AG08395 (cell line): ENCODE measurements around the gene PARP14.
A peak's percentile ranks its signal among the peaks of the same experiment; 100 is the strongest.
"Not testable (repeated sequence)": the region's sequence is repeated elsewhere in the genome, so short reads cannot be mapped to it uniquely, and the experiment has no call there.

Source experiments
- DNase-seq: peaks from one replicate; pipeline ENCODE4 v3.0.0; 2012; ENCODE audit warnings: mixed read lengths, low spot score

The PARP14 gene

DNA sequence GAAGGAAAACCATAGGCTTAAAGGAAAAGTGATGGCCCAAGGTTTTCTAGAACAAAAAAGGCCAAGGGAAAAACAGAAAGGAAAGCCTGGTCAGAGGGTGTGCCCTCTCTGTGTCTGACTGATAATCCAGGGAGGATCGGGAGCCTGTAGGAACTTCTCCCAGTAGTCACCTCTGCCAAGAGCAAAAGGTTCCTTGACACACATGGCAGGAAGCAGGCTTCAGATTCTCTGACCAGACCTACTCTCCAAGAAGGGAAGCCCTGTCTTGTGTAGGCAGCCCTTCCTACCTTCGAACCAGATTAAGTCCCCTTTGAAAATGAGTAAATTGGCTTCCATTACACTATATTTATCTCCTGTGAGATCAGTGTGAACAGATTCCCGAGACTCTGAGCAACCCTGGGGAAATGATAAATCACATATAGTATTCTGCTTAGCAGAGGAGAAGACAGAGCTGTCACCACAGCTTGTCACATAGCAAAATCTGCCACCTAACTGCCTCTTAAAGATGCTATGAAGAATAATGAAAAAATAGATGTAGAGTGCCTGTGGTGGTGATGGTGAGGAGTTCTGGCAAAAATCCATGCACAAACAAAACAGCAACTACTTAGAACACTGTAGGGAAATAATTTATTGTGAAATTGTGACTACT lies 38.8 kb downstream of the PARP14 start:
- DNase-seq, result no peak

DNA sequence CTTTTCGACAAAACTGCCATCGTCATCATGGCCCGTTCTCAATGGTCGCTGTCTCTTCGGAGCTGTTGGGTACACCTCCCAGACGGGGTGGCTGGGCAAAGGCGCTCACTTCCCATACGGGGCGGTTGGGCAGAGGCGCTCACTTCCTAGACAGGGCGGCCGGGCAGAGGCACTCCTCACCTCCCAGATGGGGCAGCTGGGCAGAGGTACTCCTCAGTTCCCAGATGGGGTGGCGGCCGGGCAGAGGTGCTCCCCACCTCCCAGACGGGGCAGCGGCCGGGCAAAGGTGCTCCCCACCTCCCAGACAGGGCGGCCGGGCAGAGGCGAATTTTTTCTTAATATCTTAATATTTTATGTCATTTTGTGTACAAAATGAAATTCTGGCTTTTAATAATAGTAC lies 44.5 kb downstream of the PARP14 start:
- no peak for DNase-seq

- DNase-seq, result no peak
These were observed 46.7 kb downstream of the PARP14 start for GRCh38 chr3:122727294-122727693.

DNA sequence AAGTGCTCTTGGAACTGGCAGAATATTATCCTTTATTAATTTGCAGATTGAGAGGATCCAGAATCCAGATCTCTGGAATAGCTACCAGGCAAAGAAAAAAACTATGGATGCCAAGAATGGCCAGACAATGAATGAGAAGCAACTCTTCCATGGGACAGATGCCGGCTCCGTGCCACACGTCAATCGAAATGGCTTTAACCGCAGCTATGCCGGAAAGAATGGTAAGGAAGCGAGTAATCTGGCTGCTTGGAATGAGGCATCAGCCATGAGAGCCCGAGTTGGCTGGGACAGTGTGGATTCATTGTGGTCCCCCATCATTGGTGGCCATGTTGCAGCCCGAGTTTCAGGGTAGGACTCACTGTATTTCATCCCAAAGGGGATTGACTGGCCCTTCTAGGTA lies 47.1 kb downstream of the PARP14 start:
- DNase-seq, result no peak

DNA sequence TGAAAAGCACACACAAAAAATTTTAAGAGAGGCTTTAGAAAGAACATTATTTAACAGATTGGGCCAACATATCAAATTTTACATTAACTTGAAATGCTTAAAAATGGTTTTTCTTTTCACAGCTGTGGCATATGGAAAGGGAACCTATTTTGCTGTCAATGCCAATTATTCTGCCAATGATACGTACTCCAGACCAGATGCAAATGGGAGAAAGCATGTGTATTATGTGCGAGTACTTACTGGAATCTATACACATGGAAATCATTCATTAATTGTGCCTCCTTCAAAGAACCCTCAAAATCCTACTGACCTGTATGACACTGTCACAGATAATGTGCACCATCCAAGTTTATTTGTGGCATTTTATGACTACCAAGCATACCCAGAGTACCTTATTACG lies 47.5 kb downstream of the PARP14 start:
- DNase-seq, result no peak

DNA sequence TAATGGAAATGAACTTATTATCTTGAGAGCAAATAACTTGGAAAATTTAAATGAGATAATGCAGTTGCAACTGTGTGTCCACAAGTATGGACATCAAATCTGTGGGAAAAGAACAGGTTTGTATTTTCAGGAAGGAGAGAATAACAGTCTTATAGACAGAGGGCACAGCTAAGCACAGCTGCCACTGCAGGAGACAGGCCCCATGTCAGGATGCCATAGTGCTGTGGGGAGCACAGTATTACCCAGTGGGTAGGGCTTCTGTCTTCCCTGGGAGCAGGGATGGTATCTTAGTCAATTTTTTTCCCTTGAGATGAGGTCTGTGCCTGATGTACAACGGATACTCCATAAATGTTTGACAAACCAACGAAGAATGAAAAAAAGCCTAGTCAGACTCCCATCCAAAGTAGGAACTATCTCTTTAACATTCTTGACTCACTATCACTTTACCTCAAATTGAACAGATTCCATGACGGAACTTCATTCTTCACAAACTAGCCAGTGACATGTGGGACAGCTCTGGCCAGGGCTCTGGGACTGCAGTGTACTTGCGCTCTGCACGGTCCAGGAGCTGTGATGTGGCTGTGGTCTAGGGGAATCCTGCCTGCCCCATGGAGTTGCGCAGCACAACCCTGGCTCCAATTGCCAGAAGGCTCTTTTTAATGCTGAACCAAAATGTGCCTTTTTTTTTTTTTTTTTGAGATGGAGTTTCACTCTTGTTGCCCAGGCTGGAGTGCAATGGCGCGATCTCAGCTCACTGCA lies 48.3 kb downstream of the PARP14 start:
- no peak for DNase-seq

- no peak for DNase-seq
These were observed 49.6 kb downstream of the PARP14 start for GRCh38 chr3:122730240-122730639.

DNA sequence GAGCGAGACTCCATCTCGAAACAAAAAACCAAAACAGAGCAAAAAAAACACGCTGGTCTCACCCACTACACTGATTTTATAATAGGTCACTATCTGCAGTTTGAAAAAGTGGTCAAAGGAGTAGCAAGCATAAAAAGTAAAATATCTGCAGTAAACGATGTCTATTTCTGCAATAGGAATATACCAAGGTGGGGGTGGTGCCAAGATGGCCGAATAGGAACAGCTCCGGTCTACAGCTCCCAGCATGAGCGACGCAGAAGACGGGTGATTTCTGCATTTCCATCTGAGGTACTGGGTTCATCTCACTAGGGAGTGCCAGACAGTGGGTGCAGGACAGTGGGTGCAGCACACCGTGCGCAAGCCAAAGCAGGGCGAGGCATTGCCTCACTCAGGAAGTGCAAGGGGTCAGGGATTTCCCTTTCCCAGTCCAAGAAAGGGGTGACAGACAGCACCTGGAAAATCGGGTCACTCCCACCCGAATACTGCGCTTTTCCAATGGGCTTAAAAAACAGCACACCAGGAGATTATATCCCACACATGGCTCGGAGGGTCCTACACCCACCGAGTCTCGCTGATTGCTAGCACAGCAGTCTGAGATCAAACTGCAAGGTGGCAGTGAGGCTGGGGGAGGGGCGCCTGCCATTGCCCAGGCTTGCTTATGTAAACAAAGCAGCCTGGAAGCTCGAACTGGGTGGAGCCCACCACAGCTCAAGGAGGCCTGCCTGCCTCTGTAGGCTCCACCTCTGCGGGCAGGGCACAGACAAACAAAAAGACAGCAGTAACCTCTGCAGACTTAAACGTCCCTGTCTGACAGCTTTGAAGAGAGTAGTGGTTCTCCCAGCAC lies 52.3 kb downstream of the PARP14 start:
- not testable (repeated sequence) for DNase-seq

DNA sequence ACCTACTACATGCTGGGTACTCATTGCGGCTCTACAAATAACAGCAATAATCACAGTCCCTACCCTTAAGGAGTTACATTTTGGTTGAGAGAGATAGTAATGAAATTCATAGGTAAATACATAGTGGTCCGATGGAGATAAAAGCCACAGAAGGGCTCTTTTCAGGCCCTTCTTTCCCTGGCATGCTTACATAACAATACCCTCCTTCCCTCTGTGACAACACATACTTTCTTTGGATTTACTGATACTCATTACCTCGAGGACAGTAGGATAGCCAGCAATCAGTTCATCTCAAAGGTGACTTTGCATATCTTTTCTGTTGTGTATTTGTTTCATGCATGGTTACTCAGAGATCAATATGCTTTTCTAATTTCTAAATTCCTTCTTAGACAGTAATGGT lies 58.5 kb downstream of the PARP14 start:
- no peak for DNase-seq

DNA sequence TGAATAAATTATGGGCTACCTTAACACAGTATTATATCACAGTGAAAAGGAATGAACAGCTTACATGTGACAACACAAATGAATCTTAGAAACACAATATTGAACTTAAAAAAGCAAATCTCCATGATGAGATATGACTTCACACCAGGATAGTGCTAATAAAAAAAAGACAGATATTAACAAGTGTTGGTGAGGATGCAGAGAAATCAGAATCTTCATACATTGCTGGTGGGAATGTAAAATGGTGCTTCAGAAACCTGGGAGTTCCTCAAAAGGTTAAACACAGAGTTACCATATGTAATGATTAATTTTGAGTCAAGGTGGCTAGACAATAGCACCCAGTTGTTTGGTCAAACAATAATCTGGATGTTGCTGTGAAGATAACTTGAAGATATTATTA lies 61.6 kb downstream of the PARP14 start:
- DNase-seq, result no peak

- no peak for DNase-seq
These were observed 63.0 kb downstream of the PARP14 start for GRCh38 chr3:122743581-122744120.

DNA sequence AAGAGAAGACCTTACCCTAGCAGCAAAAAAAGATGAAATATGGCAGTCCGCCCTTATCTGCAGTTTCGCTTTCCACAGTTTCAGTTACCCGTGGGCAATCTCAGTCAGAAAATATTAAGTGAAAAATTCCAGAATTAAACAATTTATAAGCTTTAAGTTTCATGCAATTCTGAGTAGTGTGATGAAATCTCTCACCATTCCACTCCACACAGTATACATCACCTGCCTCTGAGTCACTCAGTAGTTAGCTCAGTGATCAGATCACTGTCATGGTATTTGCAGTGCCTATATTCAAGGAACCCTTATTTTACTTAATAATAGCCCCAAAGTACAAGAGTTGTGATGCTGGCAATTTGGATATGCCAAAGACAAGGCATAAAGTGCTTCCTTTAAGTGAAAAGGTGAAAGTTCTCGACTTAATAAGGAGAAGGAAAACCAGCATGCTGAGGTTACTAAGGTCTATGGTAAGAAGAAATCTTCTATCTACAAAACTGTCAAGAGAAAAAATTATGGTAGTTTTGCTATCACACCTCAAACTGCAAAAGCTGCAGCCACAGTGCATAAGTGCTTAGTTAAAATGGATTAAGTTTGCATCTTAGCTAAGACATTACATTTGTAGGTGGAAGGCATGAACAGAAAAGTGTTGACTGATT lies 64.9 kb downstream of the PARP14 start:
- peak; percentile 22 for DNase-seq

DNA sequence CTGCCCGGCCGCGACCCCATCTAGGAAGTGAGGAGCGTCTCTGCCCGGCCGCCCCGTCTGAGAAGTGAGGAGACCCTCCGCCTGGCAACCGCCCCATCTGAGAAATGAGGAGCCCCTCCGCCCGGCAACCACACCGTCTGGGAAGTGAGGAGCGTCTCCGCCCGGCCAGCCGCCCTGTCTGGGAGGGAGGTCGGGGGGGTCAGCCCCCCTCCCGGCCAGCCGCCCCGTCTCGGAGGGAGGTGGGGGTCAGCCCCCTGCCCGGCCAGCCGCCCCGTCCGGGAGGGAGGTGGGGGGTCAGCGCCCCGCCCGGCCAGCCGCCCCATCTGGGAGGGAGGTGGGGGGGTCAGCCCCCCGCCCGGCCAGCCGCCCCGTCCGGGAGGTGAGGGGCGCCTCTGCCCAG lies 66.7 kb downstream of the PARP14 start:
- not testable (repeated sequence) for DNase-seq

DNA sequence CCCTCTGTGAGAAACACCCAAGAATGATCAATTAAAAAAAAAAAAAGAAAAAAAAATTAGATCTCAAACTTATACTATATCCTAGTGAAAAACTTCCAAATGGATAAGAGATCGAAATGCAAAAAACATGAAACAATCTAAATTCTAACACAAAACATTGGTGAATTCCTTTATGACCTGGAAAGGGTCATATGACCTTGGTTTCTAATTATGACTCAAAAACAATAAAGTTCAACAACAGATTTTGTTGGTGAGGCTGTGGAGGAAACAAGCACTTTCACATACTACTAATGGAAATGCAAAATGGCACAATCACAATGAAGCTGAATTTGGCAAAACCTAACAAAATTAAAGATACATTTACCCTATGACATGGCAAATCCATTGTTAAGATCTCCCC lies 67.7 kb downstream of the PARP14 start:
- DNase-seq, result no peak

DNA sequence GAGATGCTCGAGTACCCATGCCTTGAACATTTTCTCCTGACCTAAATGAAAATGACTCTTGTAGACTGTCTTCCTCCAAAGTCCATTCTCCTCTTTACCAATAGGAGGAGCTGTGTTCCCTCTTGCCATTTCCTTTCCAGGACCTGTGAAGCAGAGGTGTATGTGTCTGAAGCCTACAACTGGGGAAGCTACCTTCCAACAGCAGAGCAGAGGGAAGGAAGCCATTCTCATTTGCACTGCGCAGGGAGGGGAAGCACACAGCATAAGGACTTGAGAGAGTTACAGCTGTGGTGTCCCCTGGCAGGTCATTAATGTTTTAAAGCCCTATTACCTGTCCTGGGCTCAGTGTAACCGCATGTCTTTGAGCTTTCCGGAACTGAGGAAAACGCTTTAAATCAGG lies 74.3 kb downstream of the PARP14 start:
- DNase-seq, result peak; percentile 65

GRCh38 chr3:122755491-122755890 lies 74.9 kb downstream of the PARP14 start:
- DNase-seq, result no peak

DNA sequence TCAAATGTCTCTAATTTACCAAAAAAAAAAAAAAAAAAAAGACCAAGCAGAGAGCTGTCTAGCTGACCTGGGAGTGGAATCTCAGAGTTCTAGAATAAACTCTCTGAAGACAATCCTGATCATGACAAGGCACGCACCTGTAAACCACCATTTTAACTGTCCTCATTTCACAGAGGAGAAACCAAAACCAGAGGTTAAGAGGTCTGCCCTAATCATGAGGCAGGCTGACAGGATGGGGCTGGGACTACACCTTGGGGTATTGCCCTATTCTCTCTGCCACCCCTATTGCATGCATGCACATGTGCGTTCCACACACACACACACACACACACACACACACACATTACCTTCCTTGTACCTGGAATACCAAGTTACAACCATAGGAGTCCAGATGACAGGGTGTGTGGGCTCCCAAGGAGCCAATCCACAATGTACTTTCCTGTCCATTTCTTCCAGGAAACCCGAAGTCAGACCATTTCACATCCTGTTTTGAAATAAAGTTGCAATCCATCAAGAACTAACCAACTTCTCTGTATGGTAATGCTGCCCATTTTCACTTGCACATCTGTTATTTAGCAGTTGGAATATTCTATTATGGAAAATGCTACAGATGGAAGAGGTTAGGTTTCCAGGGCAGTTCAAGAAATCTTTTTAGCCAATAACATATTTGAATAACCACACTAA lies 78.4 kb downstream of the PARP14 start:
- peak; percentile 55 for DNase-seq

DNA sequence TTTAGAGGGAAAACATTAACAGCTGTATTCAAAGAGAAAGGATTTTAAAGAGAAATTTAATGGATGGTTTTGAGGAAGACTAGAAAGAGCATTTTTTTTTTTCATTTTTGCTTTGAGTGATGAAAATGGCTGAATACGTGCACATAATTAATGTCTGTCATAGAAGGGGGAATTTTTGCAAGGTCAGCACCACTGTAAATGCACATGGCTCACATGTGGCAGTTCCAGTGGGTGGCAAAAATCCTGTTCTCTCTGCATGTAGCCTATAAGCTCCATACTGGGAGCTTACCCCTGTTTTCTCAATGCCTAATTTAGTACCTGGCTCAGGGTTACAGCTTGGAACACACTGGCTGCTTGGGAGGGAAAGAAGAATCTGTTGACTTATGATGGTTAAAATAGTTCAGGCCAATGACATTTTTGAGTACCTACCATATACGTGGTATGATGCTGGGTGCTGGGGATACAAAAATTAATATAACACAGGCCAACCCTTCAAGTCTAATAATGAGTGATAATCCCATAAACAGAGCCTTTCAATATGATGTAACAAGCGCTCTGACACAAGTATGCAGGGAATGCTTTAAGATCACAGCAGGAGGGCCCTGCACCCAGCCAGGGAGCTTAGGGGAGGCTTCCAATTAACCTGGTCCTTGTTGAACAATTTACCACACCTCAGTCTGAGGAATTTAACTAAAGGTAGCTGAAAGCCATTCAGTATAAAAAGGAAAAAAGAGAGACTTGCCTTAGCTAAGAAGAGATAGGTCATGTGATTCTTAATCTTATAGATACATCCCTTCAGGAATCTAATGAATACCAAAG lies 80.0 kb downstream of the PARP14 start:
- no peak for DNase-seq

- DNase-seq, result no peak
These were observed 85.8 kb downstream of the PARP14 start for GRCh38 chr3:122766430-122766829.

DNA sequence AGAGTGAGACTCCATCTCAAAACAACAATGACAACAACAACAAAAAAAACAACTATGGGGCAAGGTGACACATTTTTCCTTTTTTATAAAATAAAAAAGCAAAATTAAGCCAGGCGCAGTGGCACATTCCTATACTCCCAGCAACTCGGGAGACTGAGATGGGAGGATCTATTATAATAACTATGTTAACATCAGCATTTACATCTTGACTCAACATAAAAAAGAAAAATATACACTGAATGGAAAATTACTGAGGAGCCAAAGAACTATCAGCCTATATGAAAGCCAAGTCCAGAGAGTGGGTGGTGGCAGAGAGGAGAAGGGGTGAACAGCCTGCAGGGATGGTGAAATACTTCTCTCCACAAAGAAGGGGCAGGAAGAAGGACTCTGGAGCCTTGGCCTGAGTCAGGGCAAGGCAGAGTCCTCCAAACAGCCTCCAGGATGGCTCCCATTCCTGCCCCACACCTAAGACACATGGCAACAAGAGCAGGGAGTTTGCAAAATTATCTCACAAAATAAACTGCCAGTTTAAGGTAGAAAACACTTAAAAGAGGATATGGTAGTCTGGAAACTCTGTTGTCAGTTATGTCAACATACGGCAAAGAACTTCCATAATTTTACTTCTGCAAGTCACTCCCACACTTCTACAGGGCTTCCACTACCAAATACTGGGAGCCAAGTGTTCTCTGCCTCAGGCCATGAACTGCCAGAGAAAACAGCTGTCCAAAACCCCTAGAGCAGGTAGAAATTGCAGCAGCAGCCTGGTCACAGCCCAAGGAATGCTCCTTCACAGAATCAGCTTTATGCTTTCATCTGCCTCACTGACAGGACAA lies 87.1 kb downstream of the PARP14 start:
- DNase-seq, result no peak
